ENCODE measurements around the gene FAM135A. TPM values are rescaled to one million over a fixed set of nuclear protein-coding genes. Genes with fewer than 3 reads are reported as not detected.

The FAM135A gene
- total and polyA plus RNA-seq, 10 of the 15 experiments (the other 5 are each of a cell fraction or from before 2014, with no cell fraction given) = 3.9 to 24.5 (median 13.7) TPM

DNA sequence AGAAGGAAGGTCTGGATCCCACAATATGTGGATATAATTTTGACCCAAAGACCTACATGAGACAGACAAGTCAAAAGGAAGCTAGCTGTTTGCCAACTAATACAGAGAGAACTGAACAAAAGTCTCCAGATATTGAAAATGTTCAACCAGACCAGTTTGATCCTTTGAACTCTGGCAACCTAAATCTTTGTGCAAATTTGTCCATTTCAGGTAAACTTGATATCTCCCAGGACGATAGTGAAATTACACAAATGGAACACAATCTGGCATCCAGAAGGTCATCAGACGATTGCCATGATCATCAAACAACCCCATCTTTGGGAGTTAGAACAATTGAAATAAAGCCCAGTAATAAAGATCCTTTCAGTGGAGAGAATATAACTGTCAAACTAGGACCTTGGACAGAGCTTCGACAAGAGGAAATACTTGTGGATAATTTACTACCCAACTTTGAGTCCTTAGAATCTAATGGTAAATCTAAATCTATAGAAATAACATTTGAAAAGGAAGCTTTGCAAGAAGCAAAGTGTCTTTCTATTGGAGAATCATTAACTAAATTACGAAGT is 111.5 kb downstream of the FAM135A start:
- no peak for FAIRE-seq
- H3K36me3 ChIP-seq (ENCODE audit: control insufficient read depth in 2 of 2, insufficient read depth in 2 of 2, low read length in 1 of 2) = peaks cover 0 to 3% of the 10 kb centered on the region in 2 experiments; a peak in 1 of 4 replicates
- SMC1A ChIA-PET (ENCODE audit: uncharacterized antibody, unreplicated experiment) = interaction anchor here (0.7 to 5.8 kb wide), 6 partner anchors 20 to 182 kb away, joined by 3 to 94 read pairs (median 4); no protein-coding TSS in a partner anchor
- BruUV-seq (replicated peaks) = no TSS peak
- no peak for TF ChIP-seq BCLAF1 (IDR thresholded peaks at IDR 0.05)
- TF ChIP-seq JUND (IDR thresholded peaks at IDR 0.05; ENCODE audit: low read depth, low read length) = no peak
- TF ChIP-seq ATF2 (IDR thresholded peaks at IDR 0.05; ENCODE audit: low read length) = no peak
- no peak for TF ChIP-seq MYB (IDR thresholded peaks at IDR 0.05; ENCODE audit: borderline replicate concordance, low read depth, low read length)
- no peak for TF ChIP-seq POU2F2 (IDR thresholded peaks at IDR 0.05; ENCODE audit: borderline replicate concordance, low read depth, low read length)
- no peak for TF ChIP-seq ZBTB11 (CRISPR knock-in tag; IDR thresholded peaks at IDR 0.05)
- TF ChIP-seq ZSCAN29 (IDR thresholded peaks at IDR 0.05) = no peak
- TF ChIP-seq, protein P1, sequence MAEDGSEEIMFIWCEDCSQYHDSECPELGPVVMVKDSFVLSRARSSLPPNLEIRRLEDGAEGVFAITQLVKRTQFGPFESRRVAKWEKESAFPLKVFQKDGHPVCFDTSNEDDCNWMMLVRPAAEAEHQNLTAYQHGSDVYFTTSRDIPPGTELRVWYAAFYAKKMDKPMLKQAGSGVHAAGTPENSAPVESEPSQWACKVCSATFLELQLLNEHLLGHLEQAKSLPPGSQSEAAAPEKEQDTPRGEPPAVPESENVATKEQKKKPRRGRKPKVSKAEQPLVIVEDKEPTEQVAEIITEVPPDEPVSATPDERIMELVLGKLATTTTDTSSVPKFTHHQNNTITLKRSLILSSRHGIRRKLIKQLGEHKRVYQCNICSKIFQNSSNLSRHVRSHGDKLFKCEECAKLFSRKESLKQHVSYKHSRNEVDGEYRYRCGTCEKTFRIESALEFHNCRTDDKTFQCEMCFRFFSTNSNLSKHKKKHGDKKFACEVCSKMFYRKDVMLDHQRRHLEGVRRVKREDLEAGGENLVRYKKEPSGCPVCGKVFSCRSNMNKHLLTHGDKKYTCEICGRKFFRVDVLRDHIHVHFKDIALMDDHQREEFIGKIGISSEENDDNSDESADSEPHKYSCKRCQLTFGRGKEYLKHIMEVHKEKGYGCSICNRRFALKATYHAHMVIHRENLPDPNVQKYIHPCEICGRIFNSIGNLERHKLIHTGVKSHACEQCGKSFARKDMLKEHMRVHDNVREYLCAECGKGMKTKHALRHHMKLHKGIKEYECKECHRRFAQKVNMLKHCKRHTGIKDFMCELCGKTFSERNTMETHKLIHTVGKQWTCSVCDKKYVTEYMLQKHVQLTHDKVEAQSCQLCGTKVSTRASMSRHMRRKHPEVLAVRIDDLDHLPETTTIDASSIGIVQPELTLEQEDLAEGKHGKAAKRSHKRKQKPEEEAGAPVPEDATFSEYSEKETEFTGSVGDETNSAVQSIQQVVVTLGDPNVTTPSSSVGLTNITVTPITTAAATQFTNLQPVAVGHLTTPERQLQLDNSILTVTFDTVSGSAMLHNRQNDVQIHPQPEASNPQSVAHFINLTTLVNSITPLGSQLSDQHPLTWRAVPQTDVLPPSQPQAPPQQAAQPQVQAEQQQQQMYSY (CRISPR knock-in tag; IDR thresholded peaks at IDR 0.05) = no peak
- ATAC-seq = no peak
- no peak overlapping the region for H3K9ac ChIP-seq (ENCODE audit: control insufficient read depth, insufficient read depth, low read length)
- H3K27ac ChIP-seq (ENCODE audit: control insufficient read depth, insufficient read depth) = no peak overlapping the region
- RAD21 ChIA-PET (ENCODE audit: unreplicated experiment) = interaction anchor here (6.4 kb wide), 1 partner anchor 161 kb away, joined by 118 read pairs; no protein-coding TSS in a partner anchor
- CTCF ChIA-PET = interaction anchor here (0.9 to 8.7 kb wide), 5 partner anchors 13 to 360 kb away, joined by 3 to 163 read pairs (median 5); no protein-coding TSS in a partner anchor
- no peak overlapping the region for H2AFZ ChIP-seq (ENCODE audit: control insufficient read depth, low read depth, low read length)
- H3K4me1 ChIP-seq (ENCODE audit: control insufficient read depth, insufficient read depth, low read length) = no peaks in the 10 kb centered on the region
- POLR2A ChIA-PET = no interaction called here
- H3K9me3 ChIP-seq (replicated peaks; ENCODE audit: control insufficient read depth, insufficient read depth, low read length) = no peaks in the 10 kb centered on the region
- no peak overlapping the region for H3K4me2 ChIP-seq (ENCODE audit: control insufficient read depth, insufficient read depth)
- intact Hi-C loops (cut with micrococcal nuclease; ENCODE audit: unreplicated experiment) = no loop called here
- no peaks in the 10 kb centered on the region for H3K79me2 ChIP-seq (ENCODE audit: control insufficient read depth, insufficient read depth, low read length)
- no peaks in the 10 kb centered on the region for H3K27me3 ChIP-seq (replicated peaks in 1 of 2; ENCODE audit: control insufficient read depth in 2 of 2, insufficient read depth in 2 of 2, low read length in 1 of 2)
- in situ Hi-C loops (cut with MboI) = loop anchor here (25.0 kb wide), 1 partner anchor 362 kb away; no protein-coding TSS in a partner anchor
- no peaks in the 10 kb centered on the region for H4K20me1 ChIP-seq (ENCODE audit: control insufficient read depth, insufficient read depth)
- no peak overlapping the region for H3K4me3 ChIP-seq
- DNase-seq (ENCODE audit: low read depth, low spot score) = no peak
- 92% methylated on average over 4 of the region's 4 CpGs for WGBS (ENCODE audit: insufficient coverage, insufficient replicate concordance, low lambda C conversion rate, missing lambda C conversion rate)

Data from GM12878 (cell line).